HG03575 (cell line): Measurements from ENCODE around the gene HOXB6.

Experiments
- ATAC-seq: cut with Tn5 transposase; IDR thresholded peaks from one replicate; pipeline ENCODE4 v1.9.1; 2021; ENCODE audit not compliant: unreplicated experiment, insufficient number of reproducible peaks, low FRiP score; ENCODE audit errors: extremely low read depth

HOXB6 gene

DNA sequence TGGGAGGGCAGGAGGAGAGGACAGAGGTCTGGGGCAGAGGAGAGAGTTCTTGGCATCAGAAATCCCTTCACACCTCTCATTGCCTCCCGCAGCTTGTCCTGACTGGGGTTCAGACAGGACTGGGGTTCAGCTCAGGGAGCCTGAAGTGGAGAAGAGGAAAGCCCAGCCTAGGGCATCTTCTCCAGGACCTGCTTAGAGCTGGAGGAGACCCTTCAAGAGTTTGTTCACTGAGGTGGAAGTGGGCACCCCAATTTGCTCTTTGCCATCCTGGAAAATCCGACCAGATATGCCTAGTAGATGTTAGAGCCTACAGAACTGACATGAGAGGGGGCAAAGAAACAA, 16.7 kb downstream of the HOXB6 start:
- ATAC-seq: no peak

DNA sequence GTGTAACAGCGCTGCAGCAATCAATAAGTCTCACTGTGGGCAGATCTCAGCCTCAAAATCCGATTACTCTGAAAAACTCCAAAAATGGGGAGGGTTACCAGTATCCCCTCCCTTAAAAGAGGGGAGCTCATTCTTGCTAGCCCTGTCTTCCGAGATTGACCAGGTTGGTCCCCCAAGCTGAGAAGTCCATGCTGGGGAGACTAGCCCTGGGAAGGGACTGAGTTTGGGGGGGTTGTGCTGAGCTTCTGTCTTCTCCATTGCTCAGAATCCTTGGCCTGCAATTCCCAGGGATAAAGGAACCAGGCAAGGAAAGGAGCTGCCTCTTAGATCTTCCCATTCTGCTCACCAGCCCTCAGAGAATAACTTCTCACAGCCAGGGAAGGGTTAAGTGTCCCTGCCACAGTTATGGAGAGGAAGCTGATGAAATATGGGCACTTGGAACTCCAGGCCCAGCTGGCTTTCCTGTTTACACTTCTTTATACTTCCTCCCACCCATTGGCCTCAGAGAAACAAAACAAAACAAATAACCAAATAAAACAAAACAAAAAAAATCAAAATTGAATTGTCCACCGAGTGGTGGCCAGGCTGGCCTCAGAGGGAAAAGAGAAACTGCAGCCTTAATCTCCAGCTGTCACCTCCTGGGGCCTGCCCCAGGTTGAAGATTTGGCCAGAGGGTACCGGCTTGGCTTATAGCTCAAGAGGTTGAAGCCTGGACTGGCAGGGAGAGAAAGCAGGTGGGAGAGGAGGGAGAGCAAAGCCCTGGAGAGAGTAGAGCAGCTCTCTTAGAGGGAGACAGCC, 17.3 kb downstream of the HOXB6 start:
- no peak for ATAC-seq

DNA sequence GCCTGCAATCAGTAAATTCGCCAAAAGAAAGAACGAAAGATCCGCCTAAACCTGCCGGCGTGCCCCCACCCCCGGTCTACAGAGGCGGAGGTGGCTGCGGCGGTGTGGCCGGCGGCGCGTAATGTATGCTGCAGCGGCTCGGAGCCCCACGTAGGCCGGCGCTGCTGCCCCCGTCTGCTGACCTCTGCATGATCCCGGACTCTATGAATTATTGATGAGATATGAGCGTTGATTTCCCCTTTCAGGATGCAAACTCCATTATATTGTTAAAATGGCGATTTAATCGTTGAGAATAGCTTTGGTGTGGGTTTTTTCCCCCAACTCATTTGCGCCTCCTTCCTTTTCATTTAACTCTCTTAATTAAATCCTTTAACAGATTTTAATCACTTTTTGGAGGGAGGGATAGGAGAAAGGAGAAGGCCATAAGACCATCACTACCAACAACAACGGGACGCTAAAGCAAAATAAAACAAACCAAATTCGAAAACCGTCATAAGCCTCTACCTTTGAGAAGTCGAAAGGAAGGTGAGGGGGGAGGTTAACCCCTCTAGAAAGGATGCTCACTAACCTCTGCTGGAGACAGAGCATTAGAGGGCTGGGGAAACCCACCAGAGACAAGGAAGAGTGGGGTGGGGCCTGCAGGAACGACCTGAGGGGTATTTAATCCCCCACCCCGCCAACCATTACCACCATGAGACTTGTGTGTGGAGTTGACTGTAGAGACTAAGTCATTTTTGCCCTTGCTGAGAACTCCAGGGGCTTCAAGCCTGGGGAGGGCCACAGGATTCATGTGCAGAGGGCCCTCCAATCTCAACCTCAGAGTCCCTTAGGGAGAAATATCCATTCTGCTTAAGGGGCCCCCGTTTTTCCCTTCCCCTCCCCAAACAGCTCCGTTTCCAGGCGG, 18.2 kb downstream of the HOXB6 start:
- ATAC-seq: no peak

DNA sequence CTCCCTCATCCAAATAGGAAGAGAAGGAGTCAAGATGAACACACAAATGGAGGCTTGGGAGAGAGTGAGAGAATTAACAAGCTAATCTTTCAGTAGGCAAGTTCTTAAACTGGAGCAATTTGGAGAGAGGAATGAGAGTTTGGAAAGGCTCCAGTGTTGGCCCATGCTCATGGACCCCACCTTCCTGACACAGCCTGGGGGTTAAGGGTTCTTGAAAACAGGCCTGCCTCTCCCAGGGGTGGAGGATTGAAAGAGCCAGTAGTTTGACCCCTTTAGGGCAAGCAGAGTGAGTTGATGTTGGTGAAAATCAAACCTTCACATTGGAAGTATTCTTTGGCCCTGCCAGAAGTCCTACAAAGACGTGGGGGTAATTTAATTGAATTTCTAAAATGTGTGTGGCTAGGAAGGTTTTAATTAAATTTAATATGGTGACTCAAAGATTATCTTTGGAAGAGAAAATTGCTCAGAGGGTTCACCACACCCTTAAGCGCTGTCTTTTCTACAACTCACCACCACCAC, 20.5 kb downstream of the HOXB6 start:
- ATAC-seq: no peak

DNA sequence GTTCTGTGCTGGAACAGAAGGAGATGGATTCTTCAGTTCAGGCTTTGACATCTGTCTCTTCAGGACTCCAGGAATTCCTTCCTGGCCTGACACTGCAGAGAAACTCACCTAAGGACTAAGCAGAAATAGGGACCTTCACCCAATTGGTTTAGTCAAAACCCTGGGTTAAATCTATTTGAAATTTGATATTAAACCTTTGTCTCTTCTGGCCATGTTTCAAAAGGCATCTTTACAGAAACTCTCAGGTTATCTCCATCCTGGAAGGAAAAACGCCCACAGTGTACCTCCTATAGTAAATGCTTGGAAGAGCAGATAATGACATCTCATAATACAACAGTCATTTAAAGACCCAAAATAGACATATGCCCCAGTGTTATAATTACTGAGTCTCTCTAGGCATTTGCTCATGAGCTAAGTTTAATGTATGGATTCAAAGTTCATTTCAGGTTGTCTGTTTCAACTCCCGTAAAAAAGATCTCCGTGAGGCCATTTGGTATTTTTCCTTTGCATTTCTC, 21.0 kb downstream of the HOXB6 start:
- ATAC-seq: no peak

DNA sequence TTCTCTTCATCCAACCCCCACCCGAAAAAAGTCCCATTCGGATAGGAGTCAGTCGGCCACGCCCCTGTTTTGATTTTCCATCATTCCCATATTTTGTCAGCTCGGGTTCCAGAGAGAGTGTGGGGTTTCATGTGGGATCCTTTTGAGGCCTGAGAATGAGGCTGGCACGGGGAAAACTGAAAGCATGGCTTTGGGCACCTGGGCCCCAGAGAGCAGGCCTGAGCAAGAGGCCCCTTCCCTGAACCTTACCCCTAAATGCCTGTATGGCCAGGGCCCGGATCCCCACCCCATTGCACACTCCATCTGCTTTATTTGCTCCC, 22.1 kb downstream of the HOXB6 start:
- ATAC-seq: no peak

DNA sequence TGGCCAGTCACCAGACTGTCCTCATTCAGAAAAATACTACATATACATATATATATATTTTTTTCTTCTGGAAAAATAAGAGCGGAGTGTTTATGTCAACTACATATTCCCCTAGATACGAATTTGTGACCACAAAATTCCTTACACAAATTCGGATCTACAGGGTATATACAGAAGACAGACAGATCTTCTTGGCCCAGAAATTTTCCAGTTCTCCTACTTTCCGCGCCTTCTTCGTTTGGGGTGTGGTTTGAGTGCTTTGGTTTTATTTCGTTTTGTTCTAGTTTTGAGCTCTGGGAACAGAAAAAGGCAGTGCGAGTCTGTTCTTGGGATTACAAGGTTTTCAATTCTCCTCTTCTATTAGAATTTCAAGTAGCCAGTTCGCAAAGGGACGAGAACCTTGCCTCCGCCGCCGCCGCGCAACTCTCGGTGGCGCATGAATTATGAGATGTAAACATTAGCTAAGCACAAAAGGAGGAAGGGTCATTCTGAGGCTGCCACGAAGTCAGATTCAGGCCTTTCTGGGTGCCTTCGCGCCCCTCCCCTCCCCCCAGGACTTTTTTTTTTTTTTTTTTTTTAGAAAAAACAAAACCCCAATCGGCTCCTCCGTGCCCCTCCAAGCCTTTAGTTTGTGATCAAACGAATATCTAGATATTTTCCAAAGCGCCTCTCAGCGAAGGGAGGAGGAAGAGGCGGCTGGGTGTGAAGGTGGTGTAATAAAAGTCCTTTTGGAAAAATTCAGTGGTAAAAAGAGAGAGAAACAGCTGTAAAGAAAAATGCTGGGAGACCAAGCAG, 24.8 kb downstream of the HOXB6 start:
- no peak for ATAC-seq

DNA sequence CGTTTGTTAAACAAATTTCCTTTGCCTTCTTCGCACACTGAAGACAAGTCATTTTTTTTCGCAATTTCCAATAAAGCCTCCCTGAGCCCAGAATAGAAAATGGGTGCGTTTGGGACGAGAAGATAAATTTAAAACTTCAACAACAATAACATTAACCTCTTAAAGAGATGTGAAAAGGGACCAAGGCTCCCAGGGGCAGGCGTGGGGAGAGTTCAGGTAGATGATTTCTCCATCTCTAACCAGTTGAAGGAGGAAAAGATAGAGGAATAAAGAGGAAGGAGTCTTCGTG, 25.4 kb downstream of the HOXB6 start:
- no peak for ATAC-seq

DNA sequence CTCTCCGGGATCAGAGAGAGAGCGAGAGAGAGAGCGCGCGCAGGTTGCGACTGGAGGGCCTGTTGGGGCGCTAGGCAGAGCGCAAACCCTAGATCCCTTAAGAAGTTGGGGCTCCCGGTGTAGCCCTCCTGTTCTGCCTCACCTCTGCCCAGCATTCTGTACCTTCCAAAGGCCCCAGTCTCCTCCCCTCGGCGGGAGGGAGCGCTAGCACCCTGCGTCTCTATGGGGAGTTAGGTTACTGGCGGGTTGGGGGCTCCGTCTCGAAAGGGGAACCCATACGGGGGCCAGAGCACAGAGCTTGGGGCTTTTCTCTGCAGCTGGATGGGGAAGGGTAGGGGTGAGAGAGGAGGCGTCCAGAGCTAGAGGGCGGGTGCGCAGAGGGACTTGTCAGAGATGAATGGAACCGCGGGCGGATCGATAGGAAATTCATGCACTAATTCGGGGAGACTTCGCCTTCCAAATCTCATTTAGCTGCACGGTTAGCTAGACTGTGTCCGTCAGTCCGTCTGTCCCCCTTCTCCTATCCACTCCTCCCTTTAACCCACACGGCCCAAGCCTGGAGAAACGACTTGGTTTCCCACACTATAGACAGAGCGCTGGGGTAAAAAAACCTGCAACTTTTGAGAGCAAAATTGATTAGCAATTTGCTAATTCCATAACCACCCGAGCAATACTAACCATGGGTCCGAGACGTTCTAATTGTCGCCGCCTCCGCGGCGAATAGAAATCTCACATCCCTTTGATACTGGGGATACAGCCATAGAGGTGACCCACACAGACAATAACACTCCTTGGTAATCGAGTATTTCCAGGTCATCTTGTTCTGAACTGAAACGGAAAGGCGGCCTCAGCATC, 25.9 kb downstream of the HOXB6 start:
- ATAC-seq: no peak

DNA sequence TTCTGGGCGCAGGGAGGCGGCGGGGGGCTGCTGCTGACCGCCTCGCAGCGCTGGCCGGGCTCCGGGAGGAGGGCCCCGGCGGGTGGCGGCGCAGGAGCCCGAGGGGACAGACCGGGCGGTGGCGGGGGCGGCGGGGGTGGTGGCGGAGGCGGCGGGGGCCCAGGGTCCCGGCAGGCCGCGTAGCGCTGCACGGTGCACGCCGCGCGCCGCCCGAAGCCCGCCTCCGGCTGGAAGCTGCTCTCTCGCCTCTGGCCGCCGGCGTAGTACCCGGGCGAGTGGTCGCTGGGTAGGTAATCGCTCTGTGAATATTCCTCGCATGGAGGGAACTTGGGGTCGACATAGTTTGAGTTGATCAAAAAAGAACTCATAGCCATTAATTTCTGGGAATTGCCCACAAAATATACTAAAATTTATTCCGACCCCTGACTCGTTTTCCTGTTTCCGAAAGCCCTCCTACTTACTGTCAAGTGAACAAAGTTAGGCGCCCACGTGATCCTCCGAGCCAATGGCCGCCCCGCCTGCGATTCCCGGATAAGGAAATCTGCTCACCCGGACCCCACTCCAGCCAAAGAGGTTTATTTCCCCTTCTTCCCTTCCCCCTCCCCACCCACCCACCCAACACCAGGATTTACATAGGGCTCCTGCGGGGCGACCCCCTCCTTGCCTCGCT, 26.7 kb downstream of the HOXB6 start, which contains the start of gene HOXB4:
Gene HOXB4 (minus strand): TSS at position 405 of the 670 bp plus-strand sequence. CDS start 31 bp downstream, at position 374.
- ATAC-seq: no peak

DNA sequence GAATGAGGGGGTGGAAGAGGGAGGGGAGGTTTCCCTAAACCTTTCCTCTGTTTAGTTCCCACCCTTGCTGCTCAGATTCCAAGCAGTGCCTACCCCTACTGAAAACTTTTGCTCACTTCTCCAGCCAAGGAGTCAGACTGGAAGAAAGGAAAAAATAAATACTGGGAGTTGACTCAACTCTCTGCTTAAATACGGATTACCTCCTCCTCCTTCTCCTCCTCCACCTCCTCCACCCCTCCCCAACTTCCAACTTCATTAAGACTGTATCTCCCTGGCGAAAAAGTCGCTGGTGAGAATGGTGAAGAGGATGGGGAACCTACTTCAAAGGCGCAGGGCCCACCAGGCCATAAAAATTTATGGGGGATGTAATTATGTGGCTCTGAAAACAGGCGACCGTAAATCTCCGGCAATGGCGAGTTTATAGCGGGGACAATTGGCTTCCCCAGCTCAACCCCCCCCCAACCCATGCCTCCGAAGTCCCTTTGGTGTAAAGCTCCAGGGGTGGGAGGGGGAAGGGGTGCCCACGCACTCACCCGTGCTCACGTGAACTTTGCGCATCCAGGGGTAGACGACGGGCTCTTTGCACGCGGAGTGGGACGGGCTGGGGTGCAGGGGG, 27.3 kb downstream of the HOXB6 start:
- no peak for ATAC-seq

DNA sequence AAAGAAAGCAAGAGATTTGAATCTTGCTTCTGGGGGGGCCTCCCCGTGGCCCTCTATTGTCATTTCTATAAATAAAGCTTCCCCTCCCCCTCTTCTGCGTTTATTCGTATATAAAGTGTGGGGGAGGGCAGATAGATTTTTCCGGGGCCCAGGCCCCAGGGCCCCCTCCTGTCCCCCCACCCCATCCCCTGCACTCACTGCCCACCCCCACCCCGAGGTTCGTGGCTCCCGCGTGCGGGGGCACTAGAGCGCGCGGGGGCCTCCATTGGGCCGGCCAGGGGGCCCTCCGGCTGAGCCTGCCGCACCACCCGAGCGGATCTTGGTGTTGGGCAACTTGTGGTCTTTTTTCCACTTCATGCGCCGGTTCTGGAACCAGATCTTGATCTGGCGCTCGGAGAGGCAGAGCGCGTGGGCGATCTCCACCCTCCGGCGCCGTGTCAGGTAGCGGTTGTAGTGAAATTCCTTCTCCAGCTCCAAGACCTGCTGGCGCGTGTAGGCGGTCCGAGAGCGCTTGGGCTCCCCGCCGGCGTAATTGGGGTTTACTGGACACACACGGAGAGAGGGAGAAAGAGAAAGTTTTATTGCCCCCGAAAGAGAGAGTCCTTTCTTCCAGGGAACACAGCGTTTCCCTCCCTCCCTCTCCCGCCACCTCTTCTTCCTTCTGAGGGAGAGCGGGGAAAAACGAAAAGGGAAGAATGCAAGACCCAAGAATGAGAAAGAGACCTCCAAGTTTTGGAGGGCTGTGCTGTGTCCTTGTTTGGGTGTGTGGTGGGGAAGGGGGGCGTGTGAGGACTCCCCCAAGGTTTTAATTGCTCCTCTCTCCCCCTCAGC, 28.1 kb downstream of the HOXB6 start:
- ATAC-seq: no peak

DNA sequence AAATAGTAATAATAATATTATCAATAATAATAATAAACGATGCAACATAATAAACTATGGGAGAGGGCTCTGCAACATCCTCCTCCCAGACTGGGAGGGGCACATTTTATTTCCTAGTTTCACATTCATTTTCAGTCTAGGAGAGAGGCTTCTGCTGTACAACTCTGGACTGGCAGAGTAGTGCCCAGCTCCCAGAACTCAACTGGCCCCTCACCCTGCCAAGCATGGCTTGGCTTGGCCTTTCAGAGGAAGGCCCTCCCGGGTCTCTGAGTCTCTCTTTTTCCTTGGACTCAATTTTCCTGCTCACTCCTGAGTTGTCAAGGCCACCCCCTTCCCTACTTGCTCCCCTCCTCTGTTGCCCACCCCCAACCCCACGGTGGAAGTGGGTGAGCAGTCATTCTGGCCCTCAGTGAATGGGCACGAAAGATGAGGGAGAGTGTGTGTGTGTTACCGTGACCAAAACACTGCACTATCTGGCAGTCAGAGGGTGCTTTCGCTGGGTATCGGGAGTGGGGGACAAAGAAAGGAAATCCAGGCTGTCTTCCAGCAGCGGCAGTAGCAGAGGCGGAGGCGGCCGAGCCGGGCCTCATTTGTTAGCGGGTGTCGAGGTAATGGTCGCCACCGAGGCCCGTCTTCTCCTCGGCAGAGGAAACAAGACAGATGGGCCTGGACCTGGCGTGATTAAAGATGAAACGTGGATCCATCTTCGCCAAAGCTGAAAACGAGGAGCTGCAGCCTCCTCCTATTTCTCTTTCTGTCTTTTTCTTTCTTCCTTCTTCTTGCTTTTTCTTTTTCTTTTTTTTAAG, 28.9 kb downstream of the HOXB6 start:
- ATAC-seq: no peak

DNA sequence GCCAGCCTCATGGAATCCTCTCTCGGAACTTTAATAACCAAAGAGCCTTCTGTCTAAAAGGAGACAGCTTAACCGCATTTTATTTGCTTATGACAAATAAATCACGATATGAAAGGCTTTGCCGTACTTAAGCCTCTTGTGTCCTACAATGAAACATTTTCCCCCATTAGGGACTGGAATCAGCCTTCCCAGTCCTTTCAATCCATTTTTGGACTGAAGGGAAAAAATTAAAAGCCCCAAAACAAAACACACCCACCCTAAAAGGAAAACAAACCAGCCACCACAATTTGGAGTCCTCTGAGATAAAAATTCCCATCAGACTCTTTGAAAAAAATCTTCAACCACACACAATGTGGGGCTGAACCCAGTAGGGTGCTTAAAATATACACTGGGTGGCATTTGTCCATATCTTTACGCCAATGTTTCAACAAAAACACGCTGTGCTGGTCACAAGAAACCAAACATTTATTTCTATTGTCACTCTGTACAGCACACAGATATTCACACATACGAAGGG, 29.7 kb downstream of the HOXB6 start:
- ATAC-seq: no peak

DNA sequence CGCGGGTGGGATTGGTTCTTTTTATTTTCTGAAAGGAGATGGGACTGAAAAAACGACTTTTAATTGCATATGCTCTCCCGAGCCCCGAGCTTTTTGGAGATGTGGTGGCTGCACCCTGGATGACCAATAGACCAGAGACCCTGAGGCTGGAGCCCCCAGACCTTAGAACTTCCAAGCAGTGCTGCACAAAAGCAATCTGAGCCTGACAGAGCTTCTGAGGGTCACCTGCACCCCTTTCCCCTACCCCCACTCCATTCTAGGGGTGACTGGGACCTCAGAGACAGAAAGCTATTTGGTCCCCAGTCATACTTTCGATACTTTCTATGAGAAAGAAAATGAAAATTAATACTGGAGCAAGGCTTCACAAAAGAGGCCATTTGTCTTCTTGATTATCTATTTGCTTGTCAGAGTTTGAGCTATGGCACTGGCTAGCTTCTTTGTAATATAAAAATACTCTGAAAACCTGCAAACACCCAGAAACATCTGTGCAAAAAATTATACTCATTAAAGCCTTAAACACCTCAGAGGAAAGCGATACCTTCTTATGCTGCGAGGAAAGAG, 30.2 kb downstream of the HOXB6 start:
- ATAC-seq: no peak
